BJ (cell line): ENCODE data around the gene ACSBG1. TPM values are rescaled to one million over a fixed set of nuclear protein-coding genes. Genes with fewer than 3 reads are reported as not detected.
"Not testable (repeated sequence)": the region's sequence is repeated elsewhere in the genome, so short reads cannot be mapped to it uniquely, and the experiment has no call there.

Experiments
- CTCF ChIA-PET: fragments of 350-600 bp; formaldehyde crosslinking; extraction: SDS; loops from one replicate; lab custom pipeline; 2021; ENCODE audit warnings: antibody characterized with exemption, inconsistent platforms; lab: Yijun Ruan, JAX
- POLR2A ChIA-PET: fragments of 300-600 bp; sonication (Branson Sonifier 250); formaldehyde crosslinking; extraction: SDS; loops from one replicate; lab custom pipeline; 2021; ENCODE audit warnings: antibody characterized with exemption; lab: Charles Lee
- DNase-seq: peaks from one replicate; pipeline ENCODE4 v3.0.0-alpha.2; 2011; ENCODE audit warnings: low read depth
- H3K27me3 ChIP-seq: 2 replicates; pipeline ENCODE4 v1.6.0; 2011; ENCODE audit warnings: low read length; ENCODE audit not compliant: control insufficient read depth, insufficient read depth
- H3K36me3 ChIP-seq: 2 replicates; pipeline ENCODE4 v1.5.1; 2011; ENCODE audit warnings: low read length; ENCODE audit not compliant: control insufficient read depth, insufficient read depth
- H3K4me3 ChIP-seq: 2 replicates; pipeline ENCODE4 v1.5.1; 2011; ENCODE audit warnings: low read depth, mild to moderate bottlenecking, control low read depth, low read length
- CTCF ChIP-seq: IDR thresholded peaks from 2 replicates; pipeline ENCODE4 v1.5.1; 2011; ENCODE audit warnings: low read depth, mild to moderate bottlenecking, control low read depth, inconsistent platforms, low read length, moderate library complexity; ENCODE audit not compliant: insufficient read depth
- polyA plus RNA-seq: library from polyadenylated mRNA; depleted of rRNA; stranded (reverse); fragments of >200 nt; gene quantifications from 2 replicates; pipeline ENCODE4 v1.2.3, GENCODE V29; 2011

Gene ACSBG1
- polyA plus RNA-seq, 1 experiment: 0.01 TPM

- CTCF ChIA-PET: interaction anchor here (0.6 to 1.1 kb wide), 2 partner anchors 28 to 34 kb away, joined by 3 read pairs; partner anchors contain the start of gene CIB2
- H3K4me3 ChIP-seq: no peak overlapping the region
- POLR2A ChIA-PET: no interaction called here
- no peaks in the 10 kb centered on the region for H3K27me3 ChIP-seq
- H3K36me3 ChIP-seq: peaks cover 2% of the 10 kb centered on the region
- no peak for DNase-seq
- TF ChIP-seq CTCF: no peak
Measured at GRCh38 chr15:78159395-78159794, 75.0 kb downstream of the ACSBG1 start.

GRCh38 chr15:78157203-78157602 lies 77.2 kb downstream of the ACSBG1 start:
- no peaks in the 10 kb centered on the region for H3K27me3 ChIP-seq

GRCh38 chr15:78156653-78157052 lies 77.7 kb downstream of the ACSBG1 start:
- ChIA-PET CTCF (interaction anchor here (0.9 to 2.5 kb wide), 4 partner anchors 21 to 44 kb away, joined by 3 to 7 read pairs (median 4); partner anchors contain the start of gene CIB2), POLR2A (no interaction called here)
- no peak overlapping the region for H3K4me3 ChIP-seq
- no peak for TF ChIP-seq CTCF
- DNase-seq: no peak
- H3K36me3 ChIP-seq: peaks cover 2% of the 10 kb centered on the region
- no peaks in the 10 kb centered on the region for H3K27me3 ChIP-seq

More at GRCh38 chr15:78157203-78157602, 77.2 kb downstream of the ACSBG1 start:
- no peak for DNase-seq
- no peak for TF ChIP-seq CTCF
- Histone ChIP-seq H3K4me3 (no peak overlapping the region), H3K36me3 (peaks cover 2% of the 10 kb centered on the region)
- ChIA-PET POLR2A (no interaction called here), CTCF (interaction anchor here (1.5 to 2.5 kb wide), 3 partner anchors 21 to 34 kb away, joined by 4 to 7 read pairs (median 5); partner anchors contain the start of gene CIB2)

- TF ChIP-seq CTCF: no peak
Measured at GRCh38 chr15:78155355-78155939, 78.9 kb downstream of the ACSBG1 start.

GRCh38 chr15:78154955-78155354 lies 79.4 kb downstream of the ACSBG1 start:
- no peak for TF ChIP-seq CTCF
- no peak for DNase-seq
- POLR2A ChIA-PET: no interaction called here
- H3K36me3 ChIP-seq: peaks cover 2% of the 10 kb centered on the region
- no peaks in the 10 kb centered on the region for H3K27me3 ChIP-seq
- no peak overlapping the region for H3K4me3 ChIP-seq
- CTCF ChIA-PET: interaction anchor here (0.9 to 2.5 kb wide), 2 partner anchors 24 to 86 kb away, joined by 3 to 7 read pairs; partner anchors contain the start of gene CIB2

More at GRCh38 chr15:78155355-78155939, 78.9 kb downstream of the ACSBG1 start:
- H3K4me3 ChIP-seq: no peak overlapping the region
- POLR2A ChIA-PET: no interaction called here
- CTCF ChIA-PET: interaction anchor here (0.9 to 2.5 kb wide), 3 partner anchors 24 to 85 kb away, joined by 3 to 7 read pairs (median 4); partner anchors contain the start of gene CIB2
- no peaks in the 10 kb centered on the region for H3K27me3 ChIP-seq
- DNase-seq: no peak
- peaks cover 2% of the 10 kb centered on the region for H3K36me3 ChIP-seq

- H3K36me3 ChIP-seq, H3K27me3 ChIP-seq, H3K4me3 ChIP-seq, DNase-seq, POLR2A ChIA-PET: not testable (repeated sequence)
- CTCF ChIA-PET: interaction anchor here (1.0 kb wide), 1 partner anchor 44 kb away, joined by 4 read pairs; no protein-coding TSS in a partner anchor
Measured at GRCh38 chr15:78151075-78151474, 83.3 kb downstream of the ACSBG1 start.
